Endothelial cell of umbilical vein (primary cell): ENCODE results near the gene GAL. TPM values are rescaled to one million over a fixed set of nuclear protein-coding genes. Genes with fewer than 3 reads are reported as not detected.

Experiments used
- BruUV-seq: library from RNA; stranded (reverse); fragments of 400-500 nt; replicated peaks from 2 replicates; lab custom pipeline; 2021; lab: Mats Ljungman, UMichigan
- CTCF ChIA-PET: fragments of 300-600, 350-600 bp; sonication (Branson Sonifier 250); formaldehyde crosslinking; loops from one replicate; lab custom pipeline; 2021; ENCODE audit warnings: antibody characterized with exemption, inconsistent platforms; lab: Charles Lee
- POLR2A ChIA-PET: fragments of 300-600, 350-600 bp; sonication (Branson Sonifier 250); formaldehyde crosslinking; loops from one replicate; lab custom pipeline; 2021; ENCODE audit warnings: antibody characterized with exemption, inconsistent platforms; lab: Charles Lee
- DNase-seq: peaks from one replicate; pipeline ENCODE4 v3.0.0-alpha.2; 2011; ENCODE audit warnings: low read depth, low spot score
- FAIRE-seq: peaks from 2 replicates; lab custom pipeline; 2011; peaks lifted over from hg19 to GRCh38; lab: Jason Lieb, UNC
- H2AFZ ChIP-seq: 2 replicates; pipeline ENCODE4 v1.6.0; 2012; ENCODE audit warnings: low read depth, low read length, control low read depth, inconsistent platforms
- H3K27ac ChIP-seq: 2 replicates; pipeline ENCODE4 v1.5.1; 2011; ENCODE audit warnings: low read depth, mild to moderate bottlenecking, control low read depth, low read length, moderate library complexity; ENCODE audit not compliant: insufficient read depth
- H3K27me3 ChIP-seq, 2 experiments: 2 replicates each; pipeline versions ENCODE4 v1.6.0 to v1.6.1; 2011; ENCODE audit warnings: low read length in 2 of 2, mixed read lengths in 1 of 2; ENCODE audit not compliant: control insufficient read depth in 2 of 2, insufficient read depth in 2 of 2
- H3K36me3 ChIP-seq, 2 experiments: 2 replicates in 1 of 2; 3 replicates in 1 of 2; pipeline ENCODE4 v1.5.1; 2011; ENCODE audit warnings: low read length in 2 of 2, mild to moderate bottlenecking in 1 of 2, moderate library complexity in 1 of 2; ENCODE audit not compliant: control insufficient read depth in 2 of 2, insufficient read depth in 2 of 2; ENCODE audit errors: extremely low read depth in 1 of 2
- H3K4me1 ChIP-seq: 3 replicates; pipeline ENCODE4 v1.5.1; 2011; ENCODE audit warnings: mild to moderate bottlenecking, low read length; ENCODE audit not compliant: control insufficient read depth, insufficient read depth; ENCODE audit errors: extremely low read depth
- H3K4me2 ChIP-seq: 2 replicates; pipeline ENCODE4 v1.6.1; 2011; ENCODE audit warnings: low read length, control low read depth, mixed read lengths; ENCODE audit not compliant: insufficient read depth
- H3K4me3 ChIP-seq, 3 experiments: fragments of 200-600 bp in 1 of 3; sonication (generic), shearing (Covaris generic) in 1 of 3; replicated peaks in 1 of 3; 2 replicates each; pipeline ENCODE4 v1.5.1; 2011 to 2016; ENCODE audit warnings: control low read depth in 3 of 3, low read length in 3 of 3, mild to moderate bottlenecking in 2 of 3, inconsistent platforms in 1 of 3, low read depth in 1 of 3, moderate library complexity in 1 of 3; ENCODE audit not compliant: insufficient read depth in 1 of 3
- H3K79me2 ChIP-seq: 2 replicates; pipeline ENCODE4 v1.6.0; 2012; ENCODE audit warnings: low read length, inconsistent platforms; ENCODE audit not compliant: control insufficient read depth, insufficient read depth
- H3K9ac ChIP-seq: replicated peaks from 2 replicates; pipeline ENCODE3; 2011; ENCODE audit warnings: low read length, control low read depth; ENCODE audit not compliant: insufficient read depth; ENCODE audit errors: extremely low read depth
- H3K9me1 ChIP-seq: replicated peaks from 3 replicates; pipeline ENCODE4 v1.6.0; 2011; ENCODE audit warnings: mild to moderate bottlenecking, low read length; ENCODE audit not compliant: control insufficient read depth, insufficient read depth; ENCODE audit errors: extremely low read depth
- H3K9me3 ChIP-seq: replicated peaks from 2 replicates; pipeline ENCODE4 v1.5.1; 2012; ENCODE audit warnings: low read length, inconsistent platforms; ENCODE audit not compliant: control insufficient read depth, insufficient read depth
- H4K20me1 ChIP-seq: replicated peaks from 2 replicates; pipeline ENCODE3; 2011; ENCODE audit warnings: mild to moderate bottlenecking, low read length; ENCODE audit not compliant: control insufficient read depth, insufficient read depth; ENCODE audit errors: extremely low read depth
- EZH2 ChIP-seq: IDR thresholded peaks from 2 replicates; pipeline ENCODE4 v1.6.1; 2012; ENCODE audit warnings: borderline replicate concordance, low read depth, mild to moderate bottlenecking, moderate library complexity, low read length, inconsistent platforms; ENCODE audit not compliant: severe bottlenecking
- FOS ChIP-seq: IDR thresholded peaks from 2 replicates; pipeline ENCODE4 v1.6.1; 2011; ENCODE audit warnings: mild to moderate bottlenecking, low read length, moderate library complexity, borderline replicate concordance; ENCODE audit not compliant: insufficient read depth
- GATA2 ChIP-seq: IDR thresholded peaks from 2 replicates; pipeline ENCODE4 v1.7.0; 2011; ENCODE audit warnings: low read depth, mild to moderate bottlenecking, moderate library complexity, mixed read lengths, low read length; ENCODE audit not compliant: insufficient read length, insufficient read depth
- JUN ChIP-seq: IDR thresholded peaks from 2 replicates; pipeline ENCODE4 v1.6.1; 2011; ENCODE audit warnings: borderline replicate concordance, low read depth; ENCODE audit not compliant: insufficient read length, insufficient read depth
- MYC ChIP-seq: IDR thresholded peaks from one replicate; pipeline ENCODE4 v1.6.1; 2011; ENCODE audit warnings: mild to moderate bottlenecking, low read depth, low read length
- POLR2A ChIP-seq: IDR thresholded peaks from 2 replicates; pipeline ENCODE4 v1.6.1; 2012; ENCODE audit warnings: low read depth, mild to moderate bottlenecking, control low read depth, low read length
- POLR2AphosphoS5 ChIP-seq: IDR thresholded peaks from 2 replicates; pipeline ENCODE4 v1.6.1; 2012; ENCODE audit warnings: low read depth, mild to moderate bottlenecking, control low read depth, low read length, moderate library complexity; ENCODE audit not compliant: insufficient read depth
- dilution Hi-C: fragments of 300-500 bp; cut with MboI; formaldehyde crosslinking; loops from one replicate; pipeline ENCODE4 v1.15.0; 2019; ENCODE audit warnings: low sequenced_read_pairs; ENCODE audit not compliant: extremely low pct_ligation_motif_present
- intact Hi-C: fragments of 100-400 bp; cut with micrococcal nuclease; formaldehyde crosslinking; loops from one replicate; pipeline ENCODE4 v1.10.0; 2022
- polyA plus RNA-seq, 4 experiments: library from polyadenylated mRNA; depleted of rRNA in 3 of 4; stranded (reverse) in 3 of 4; unstranded in 1 of 4; fragments of >200 nt; gene quantifications; 2 replicates each; pipeline versions ENCODE4 v1.2.1 to v1.2.3, GENCODE V29; 2011 to 2012; ENCODE audit warnings: missing spikeins in 1 of 4
- total RNA-seq: library from RNA; stranded (reverse); gene quantifications from 2 replicates; pipeline ENCODE4 v1.2.3, GENCODE V29; 2021
- TF ChIP-seq, protein P1 (sequence below): IDR thresholded peaks from 2 replicates; pipeline ENCODE4 v1.6.1; 2011; ENCODE audit not compliant: insufficient read depth, insufficient read length
- TF ChIP-seq, protein P2 (sequence below), 2 donors: IDR thresholded peaks; 1 replicate in 1 of 2; 2 replicates in 1 of 2; pipeline ENCODE4 v1.5.1; 2011; ENCODE audit warnings: low read length in 2 of 2, mild to moderate bottlenecking in 2 of 2, moderate library complexity in 2 of 2, control low read depth in 1 of 2, inconsistent platforms in 1 of 2, low read depth in 1 of 2; ENCODE audit not compliant: insufficient read depth in 1 of 2; ENCODE audit errors: extremely low read depth in 1 of 2

GAL gene
- total and polyA plus RNA-seq, 2 donors (not counting 3 experiments of a cell fraction or from before 2014, with no cell fraction given) = 1.2 to 9.8 TPM

DNA sequence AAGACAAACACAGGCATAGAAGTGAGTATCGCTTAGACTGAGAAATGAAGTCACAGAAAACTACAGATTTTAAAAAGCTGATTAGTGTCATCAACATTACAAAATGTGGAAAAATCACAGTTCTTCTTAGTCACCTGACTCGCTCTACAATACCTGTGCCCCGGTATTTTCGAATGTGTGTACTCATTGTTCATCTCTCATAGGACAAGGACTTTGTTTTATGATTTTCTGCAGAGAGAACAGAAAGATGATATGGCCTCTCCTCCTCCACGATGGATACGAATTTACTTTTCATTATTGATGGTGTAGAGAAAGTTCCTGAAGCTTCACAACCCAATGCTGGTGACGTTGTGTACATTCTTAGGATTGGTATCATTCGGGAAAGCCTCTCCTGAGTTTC, 29.4 kb upstream of the GAL start:
- H4K20me1 ChIP-seq = no peaks in the 10 kb centered on the region
- H3K36me3 ChIP-seq = no peaks in the 10 kb centered on the region
- H3K79me2 ChIP-seq = no peaks in the 10 kb centered on the region
- no TSS peak for BruUV-seq
- TF ChIP-seq GATA2 = no peak
- TF ChIP-seq FOS = no peak
- TF ChIP-seq, protein P1, sequence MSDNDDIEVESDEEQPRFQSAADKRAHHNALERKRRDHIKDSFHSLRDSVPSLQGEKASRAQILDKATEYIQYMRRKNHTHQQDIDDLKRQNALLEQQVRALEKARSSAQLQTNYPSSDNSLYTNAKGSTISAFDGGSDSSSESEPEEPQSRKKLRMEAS = no peak
- no peak for TF ChIP-seq JUN
- TF ChIP-seq, protein P2, sequence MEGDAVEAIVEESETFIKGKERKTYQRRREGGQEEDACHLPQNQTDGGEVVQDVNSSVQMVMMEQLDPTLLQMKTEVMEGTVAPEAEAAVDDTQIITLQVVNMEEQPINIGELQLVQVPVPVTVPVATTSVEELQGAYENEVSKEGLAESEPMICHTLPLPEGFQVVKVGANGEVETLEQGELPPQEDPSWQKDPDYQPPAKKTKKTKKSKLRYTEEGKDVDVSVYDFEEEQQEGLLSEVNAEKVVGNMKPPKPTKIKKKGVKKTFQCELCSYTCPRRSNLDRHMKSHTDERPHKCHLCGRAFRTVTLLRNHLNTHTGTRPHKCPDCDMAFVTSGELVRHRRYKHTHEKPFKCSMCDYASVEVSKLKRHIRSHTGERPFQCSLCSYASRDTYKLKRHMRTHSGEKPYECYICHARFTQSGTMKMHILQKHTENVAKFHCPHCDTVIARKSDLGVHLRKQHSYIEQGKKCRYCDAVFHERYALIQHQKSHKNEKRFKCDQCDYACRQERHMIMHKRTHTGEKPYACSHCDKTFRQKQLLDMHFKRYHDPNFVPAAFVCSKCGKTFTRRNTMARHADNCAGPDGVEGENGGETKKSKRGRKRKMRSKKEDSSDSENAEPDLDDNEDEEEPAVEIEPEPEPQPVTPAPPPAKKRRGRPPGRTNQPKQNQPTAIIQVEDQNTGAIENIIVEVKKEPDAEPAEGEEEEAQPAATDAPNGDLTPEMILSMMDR (IDR thresholded peaks at IDR 0.05; ENCODE audit: extremely low read depth in 1 of 2, insufficient read depth in 1 of 2, low read depth in 1 of 2, low read length in 2 of 2) = no peak
- no peak for TF ChIP-seq POLR2AphosphoS5
- TF ChIP-seq MYC = no peak
- no peak for TF ChIP-seq POLR2A
- TF ChIP-seq EZH2 = no peak
- no peak overlapping the region for H3K4me2 ChIP-seq
- no peak overlapping the region for H3K9ac ChIP-seq
- H2AFZ ChIP-seq = no peak overlapping the region
- H3K27ac ChIP-seq = no peak overlapping the region
- H3K9me3 ChIP-seq = no peaks in the 10 kb centered on the region
- CTCF ChIA-PET = interaction anchor here (0.7 kb wide), 1 partner anchor 143 kb away, joined by 3 read pairs; no protein-coding TSS in a partner anchor
- POLR2A ChIA-PET = no interaction called here
- peaks cover 0 to 2% of the 10 kb centered on the region in 2 experiments for H3K27me3 ChIP-seq
- dilution Hi-C loops = no loop called here
- no peaks in the 10 kb centered on the region for H3K9me1 ChIP-seq
- no peak for DNase-seq
- H3K4me1 ChIP-seq = peaks cover 4% of the 10 kb centered on the region
- H3K4me3 ChIP-seq = no peak overlapping the region
- no peak for FAIRE-seq
- intact Hi-C loops = loop anchor here (5.0 kb wide), 1 partner anchor 32 kb away; no protein-coding TSS in a partner anchor
